ENCODE measurements around the gene ANKRD13B. TPM values are rescaled to one million over a fixed set of nuclear protein-coding genes. Genes with fewer than 3 reads are reported as not detected.

The ANKRD13B gene

DNA sequence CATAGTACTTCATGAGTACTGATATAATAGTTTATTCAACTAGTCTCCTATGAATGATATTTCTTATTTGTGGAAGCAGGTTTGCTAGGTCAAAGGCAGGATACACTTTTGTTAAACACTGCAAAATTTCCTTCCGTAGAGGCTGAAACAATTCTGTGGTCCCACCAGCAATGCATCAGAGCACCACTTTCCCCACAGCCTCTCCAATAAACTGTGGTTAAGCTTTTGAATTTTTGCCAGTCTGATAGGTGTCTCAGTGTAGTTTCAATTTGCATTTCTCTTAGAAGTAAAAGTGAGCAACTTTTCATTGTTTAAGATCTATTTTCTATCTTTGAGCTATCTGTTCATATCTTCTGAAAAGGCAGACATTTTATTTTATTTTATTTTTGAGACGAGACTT, 66.2 kb downstream of the ANKRD13B start:
- H2AFZ ChIP-seq (ENCODE audit: low read depth, low read length), result no peak overlapping the region
- no peak overlapping the region for H3K27ac ChIP-seq (ENCODE audit: low read length, poor library complexity, severe bottlenecking)
- H3K18ac ChIP-seq (ENCODE audit: low read depth in 1 of 2, low read length in 2 of 2), result no peak overlapping the region
- H2BK12ac ChIP-seq (ENCODE audit: low read length in 2 of 2), result no peak overlapping the region
- 100% methylated on average over 1 of the region's 2 CpGs for WGBS
- H2BK120ac ChIP-seq (ENCODE audit: low read depth, low read length), result no peak overlapping the region
- H3K4me3 ChIP-seq (ENCODE audit: insufficient read depth in 1 of 2, low read depth in 1 of 2, low read length in 2 of 2), result no peak overlapping the region
- H3K79me1 ChIP-seq (replicated peaks; ENCODE audit: low read length, poor library complexity, severe bottlenecking), result peaks cover 2% of the 10 kb centered on the region
- no peak overlapping the region for H3K14ac ChIP-seq (ENCODE audit: low read length in 2 of 2)
- no peak overlapping the region for H2BK5ac ChIP-seq (ENCODE audit: low read depth, low read length, poor library complexity, severe bottlenecking)
- no peak for DNase-seq
- H4K8ac ChIP-seq (ENCODE audit: low read length), result no peak overlapping the region
- no peak overlapping the region for H3K4me2 ChIP-seq (ENCODE audit: low read length, poor library complexity, severe bottlenecking)
- H3K4ac ChIP-seq (ENCODE audit: low read depth in 1 of 2, low read length in 2 of 2), result no peak overlapping the region
- H3K27me3 ChIP-seq (ENCODE audit: control insufficient read depth in 1 of 2, insufficient read depth in 1 of 2, low read length in 2 of 2), result no peaks in the 10 kb centered on the region
- no peak overlapping the region for H2BK15ac ChIP-seq (ENCODE audit: low read depth, poor library complexity, severe bottlenecking)
- H3K23ac ChIP-seq (ENCODE audit: low read length in 2 of 2), result no peak overlapping the region
- H3K36me3 ChIP-seq (ENCODE audit: control insufficient read depth in 1 of 2, insufficient read depth in 2 of 2, low read depth in 1 of 2, low read length in 2 of 2), result peaks cover 11 to 18% of the 10 kb centered on the region in 2 experiments
- H3K9ac ChIP-seq (ENCODE audit: low read length), result no peak overlapping the region
- no peaks in the 10 kb centered on the region for H3K9me3 ChIP-seq (ENCODE audit: control insufficient read depth, low read length)
- H3K4me1 ChIP-seq (ENCODE audit: control insufficient read depth, insufficient read depth, low read depth, low read length), result no peaks in the 10 kb centered on the region
- H4K91ac ChIP-seq (ENCODE audit: low read length), result no peak overlapping the region
- no peak overlapping the region for H2AK5ac ChIP-seq (ENCODE audit: low read length, severe bottlenecking)

DNA sequence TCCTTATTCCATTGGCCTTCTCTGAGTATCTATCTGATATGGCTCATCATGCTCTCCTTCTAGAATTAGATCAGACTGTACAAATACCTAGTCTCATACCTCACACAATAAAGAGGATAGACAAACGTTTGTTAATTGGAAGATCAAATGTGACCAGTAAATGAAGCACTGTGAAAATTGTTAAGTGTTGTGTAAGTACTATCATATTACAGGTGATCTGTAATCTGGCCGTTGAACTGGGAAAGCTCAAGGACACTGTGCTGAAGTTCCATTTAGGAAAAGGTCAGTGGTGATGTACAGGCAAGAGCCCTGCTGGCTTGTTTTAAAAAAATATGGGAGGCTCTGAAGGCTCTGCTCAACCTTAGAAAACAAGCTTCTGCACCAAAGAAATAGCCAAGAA, 68.3 kb downstream of the ANKRD13B start:
- Histone ChIP-seq H4K8ac (ENCODE audit: low read length) (no peak overlapping the region), H3K27ac (ENCODE audit: low read length, poor library complexity, severe bottlenecking) (no peak overlapping the region), H3K36me3 (ENCODE audit: control insufficient read depth in 1 of 2, insufficient read depth in 2 of 2, low read depth in 1 of 2, low read length in 2 of 2) (peaks cover 12 to 19% of the 10 kb centered on the region in 2 experiments), H2BK12ac (ENCODE audit: low read length in 2 of 2) (no peak overlapping the region), H3K9ac (ENCODE audit: low read length) (no peak overlapping the region), H3K9me3 (ENCODE audit: control insufficient read depth, low read length) (no peaks in the 10 kb centered on the region), H2BK120ac (ENCODE audit: low read depth, low read length) (no peak overlapping the region), H2BK15ac (ENCODE audit: low read depth, poor library complexity, severe bottlenecking) (no peak overlapping the region), H3K4ac (ENCODE audit: low read depth in 1 of 2, low read length in 2 of 2) (no peak overlapping the region), H4K91ac (ENCODE audit: low read length) (no peak overlapping the region), H2BK5ac (ENCODE audit: low read depth, low read length, poor library complexity, severe bottlenecking) (no peak overlapping the region), H3K4me3 (ENCODE audit: insufficient read depth in 1 of 2, low read depth in 1 of 2, low read length in 2 of 2) (no peak overlapping the region), H3K4me2 (ENCODE audit: low read length, poor library complexity, severe bottlenecking) (no peak overlapping the region), H2AFZ (ENCODE audit: low read depth, low read length) (no peak overlapping the region), H3K27me3 (ENCODE audit: control insufficient read depth in 1 of 2, insufficient read depth in 1 of 2, low read length in 2 of 2) (no peaks in the 10 kb centered on the region), H3K4me1 (ENCODE audit: control insufficient read depth, insufficient read depth, low read depth, low read length) (peaks cover 1% of the 10 kb centered on the region), H3K23ac (ENCODE audit: low read length in 2 of 2) (no peak overlapping the region), H3K14ac (ENCODE audit: low read length in 2 of 2) (no peak overlapping the region), H3K18ac (ENCODE audit: low read depth in 1 of 2, low read length in 2 of 2) (no peak overlapping the region), H2AK5ac (ENCODE audit: low read length, severe bottlenecking) (no peak overlapping the region), H3K79me1 (replicated peaks; ENCODE audit: low read length, poor library complexity, severe bottlenecking) (peaks cover 2% of the 10 kb centered on the region)
- DNase-seq, result no peak
- 90% methylated on average over 2 of the region's 2 CpGs for WGBS

DNA sequence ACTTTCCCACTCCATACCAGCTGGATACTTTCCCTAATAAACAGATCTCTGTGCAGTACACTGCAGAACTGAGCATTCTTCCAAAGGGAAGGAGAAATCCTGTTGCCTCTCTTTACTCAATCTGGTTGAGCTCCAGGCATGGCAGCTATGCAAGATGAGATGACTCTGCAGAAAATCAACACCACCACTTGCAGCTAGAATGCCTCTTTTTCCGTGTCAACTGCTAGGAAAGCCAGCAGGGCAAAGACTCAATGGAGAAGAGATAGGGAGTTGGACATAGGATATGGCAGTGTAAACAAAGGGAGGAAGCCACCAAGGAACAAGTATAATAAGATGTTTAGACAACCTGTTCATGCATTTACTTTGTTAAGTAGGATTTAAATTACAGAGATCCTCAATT, 70.2 kb downstream of the ANKRD13B start:
- Histone ChIP-seq H3K4ac (ENCODE audit: low read depth in 1 of 2, low read length in 2 of 2) (no peak overlapping the region), H4K91ac (ENCODE audit: low read length) (no peak overlapping the region), H3K4me2 (ENCODE audit: low read length, poor library complexity, severe bottlenecking) (no peak overlapping the region), H3K14ac (ENCODE audit: low read length in 2 of 2) (no peak overlapping the region), H3K23ac (ENCODE audit: low read length in 2 of 2) (no peak overlapping the region), H3K36me3 (ENCODE audit: control insufficient read depth in 1 of 2, insufficient read depth in 2 of 2, low read depth in 1 of 2, low read length in 2 of 2) (peaks cover 16 to 37% of the 10 kb centered on the region in 2 experiments), H2BK5ac (ENCODE audit: low read depth, low read length, poor library complexity, severe bottlenecking) (no peak overlapping the region), H4K8ac (ENCODE audit: low read length) (no peak overlapping the region), H3K9ac (ENCODE audit: low read length) (peak overlapping the region; percentile 1), H3K27ac (ENCODE audit: low read length, poor library complexity, severe bottlenecking) (peak overlapping the region; percentile 51), H3K18ac (ENCODE audit: low read depth in 1 of 2, low read length in 2 of 2) (peak overlapping the region; percentile 62 to 65), H3K79me1 (replicated peaks; ENCODE audit: low read length, poor library complexity, severe bottlenecking) (peaks cover 2% of the 10 kb centered on the region), H2BK15ac (ENCODE audit: low read depth, poor library complexity, severe bottlenecking) (no peak overlapping the region), H2AK5ac (ENCODE audit: low read length, severe bottlenecking) (no peak overlapping the region), H3K4me3 (ENCODE audit: insufficient read depth in 1 of 2, low read depth in 1 of 2, low read length in 2 of 2) (no peak overlapping the region), H3K27me3 (ENCODE audit: control insufficient read depth in 1 of 2, insufficient read depth in 1 of 2, low read length in 2 of 2) (no peaks in the 10 kb centered on the region), H2BK120ac (ENCODE audit: low read depth, low read length) (no peak overlapping the region), H3K4me1 (ENCODE audit: control insufficient read depth, insufficient read depth, low read depth, low read length) (peaks cover 1% of the 10 kb centered on the region), H2AFZ (ENCODE audit: low read depth, low read length) (no peak overlapping the region), H2BK12ac (ENCODE audit: low read length in 2 of 2) (no peak overlapping the region), H3K9me3 (ENCODE audit: control insufficient read depth, low read length) (no peaks in the 10 kb centered on the region)
- WGBS, result no CpG with 5 or more reads among the region's 1 CpG
- DNase-seq, result peak; percentile 65

Small RNA genes lying within 50 kb of the gene (small RNA-seq; reads per million reads assigned to genes)
- not detected for gene RNU6-920P (ENCODE audit: low read depth)
